HG03575 (cell line): Measurements from ENCODE around the gene GPR173.

Experiments
- ATAC-seq: cut with Tn5 transposase; IDR thresholded peaks from one replicate; pipeline ENCODE4 v1.9.1; 2021; ENCODE audit not compliant: unreplicated experiment, insufficient number of reproducible peaks, low FRiP score; ENCODE audit errors: extremely low read depth

Gene GPR173

DNA sequence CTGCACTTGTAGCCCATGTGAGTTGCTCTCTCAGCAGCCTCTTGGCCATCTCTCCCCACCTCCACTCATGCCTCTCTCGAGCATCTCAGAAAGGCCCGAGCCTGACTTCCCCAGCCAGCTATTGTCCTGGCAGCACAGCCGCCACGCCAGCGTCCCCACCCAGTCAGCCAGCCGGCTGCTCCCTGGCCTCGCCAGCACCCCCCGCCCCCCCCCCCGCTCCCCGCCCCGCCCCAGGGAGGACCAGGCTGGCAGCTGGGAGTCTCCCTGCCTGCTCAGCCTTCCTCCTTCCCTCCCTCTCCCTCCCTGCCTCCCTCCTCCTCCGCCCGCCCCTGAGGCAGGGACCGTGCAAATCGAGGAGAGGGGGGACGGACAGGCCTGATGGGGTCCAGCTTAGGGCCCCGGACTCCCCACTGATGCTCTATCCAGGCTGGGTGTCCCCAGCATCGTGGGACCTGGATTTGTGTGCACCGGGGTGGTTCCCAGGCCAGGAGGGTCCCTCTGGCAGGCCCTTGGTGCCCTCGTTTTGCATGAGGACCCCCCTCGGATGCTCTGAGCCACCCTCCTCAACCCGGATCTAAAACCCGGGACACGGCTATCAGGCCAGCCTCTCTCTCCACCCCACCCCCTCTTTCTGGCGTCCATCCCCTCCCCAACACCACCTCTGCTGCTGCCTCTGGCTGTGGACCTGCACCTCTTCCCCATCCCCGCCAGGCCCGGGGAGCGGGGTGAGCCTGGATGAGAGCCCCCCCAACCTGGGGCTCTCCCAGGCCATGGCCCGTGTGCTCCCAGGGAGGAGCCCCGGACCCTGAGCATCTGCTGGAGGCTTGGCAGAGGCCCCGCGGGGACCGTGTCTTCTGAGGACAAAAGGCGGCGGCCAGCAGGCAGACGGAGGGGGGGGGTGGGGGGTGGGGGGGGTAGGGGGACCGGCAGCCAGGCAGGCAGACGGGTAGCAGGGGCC is at the start of gene GPR173:
GPR173 (plus strand) TSS at position 621 of the 958 bp plus-strand sequence. CDS start 27,833 bp downstream, outside the sequence.
- ATAC-seq: no peak

GRCh38 chrX:53000447-53001135 is 48.0 kb upstream of the GPR173 start:
- ATAC-seq: no peak

DNA sequence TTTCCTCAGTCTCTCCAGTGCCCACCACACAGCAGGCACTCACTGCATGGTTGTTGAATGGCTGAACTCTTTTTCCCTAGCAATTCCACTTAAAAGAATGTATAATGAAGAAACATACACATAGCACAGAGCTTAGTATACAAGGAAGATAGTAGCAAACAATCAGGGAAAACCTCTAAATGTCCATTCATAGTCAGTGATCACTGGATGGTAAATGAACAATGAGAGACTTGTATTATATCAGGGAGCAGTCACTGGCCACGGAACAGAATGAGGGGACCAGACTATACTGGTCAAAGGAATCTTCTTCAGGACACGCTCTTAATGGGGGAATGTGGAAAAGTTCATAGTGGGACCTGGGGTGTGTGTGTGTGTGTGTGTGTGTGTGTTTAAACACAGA is 46.6 kb upstream of the GPR173 start:
- ATAC-seq: no peak

- ATAC-seq: no peak
These were observed 45.5 kb upstream of the GPR173 start for GRCh38 chrX:53003111-53003510.

GRCh38 chrX:53004038-53004437 is 44.6 kb upstream of the GPR173 start:
- no peak for ATAC-seq

DNA sequence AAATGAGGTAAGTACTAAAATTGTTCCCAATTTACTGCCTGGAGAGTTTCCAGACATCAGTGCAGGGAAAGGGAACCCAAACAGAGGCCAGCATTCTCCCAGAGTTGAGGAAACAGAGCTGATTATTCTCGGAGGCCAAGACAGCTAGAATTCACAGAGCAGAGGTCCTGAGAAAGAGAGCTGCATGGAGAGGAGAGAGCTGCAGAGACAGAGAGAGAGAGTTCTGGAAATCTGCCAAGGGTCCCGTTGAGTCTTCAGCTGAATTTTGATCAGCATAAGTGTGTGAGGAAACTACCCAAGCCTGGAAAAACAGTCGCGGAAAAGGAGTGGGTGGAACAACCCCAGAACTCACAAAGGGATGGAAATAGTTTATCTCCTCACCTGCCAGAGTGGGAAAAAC is 43.8 kb upstream of the GPR173 start:
- ATAC-seq: no peak

GRCh38 chrX:53005327-53005726 is 43.3 kb upstream of the GPR173 start:
- ATAC-seq: no peak

DNA sequence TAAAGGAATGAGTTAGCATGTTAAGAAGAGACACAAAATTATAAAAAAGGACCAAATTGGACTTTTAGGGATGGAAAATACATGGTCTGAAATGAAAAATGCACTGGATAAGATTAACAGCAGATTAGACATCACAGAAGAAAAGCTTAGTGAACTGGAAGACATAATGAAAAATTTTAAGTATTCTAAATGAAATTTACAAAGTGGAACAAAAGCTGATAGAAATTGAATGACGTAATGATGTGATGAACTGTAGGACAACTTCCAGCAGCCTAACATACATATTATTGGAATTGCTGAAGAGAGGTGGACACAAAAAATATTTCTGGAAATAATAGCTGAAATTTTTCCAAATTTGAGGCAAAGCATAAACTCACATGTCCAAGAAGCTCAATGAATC is 39.6 kb upstream of the GPR173 start:
- no peak for ATAC-seq

DNA sequence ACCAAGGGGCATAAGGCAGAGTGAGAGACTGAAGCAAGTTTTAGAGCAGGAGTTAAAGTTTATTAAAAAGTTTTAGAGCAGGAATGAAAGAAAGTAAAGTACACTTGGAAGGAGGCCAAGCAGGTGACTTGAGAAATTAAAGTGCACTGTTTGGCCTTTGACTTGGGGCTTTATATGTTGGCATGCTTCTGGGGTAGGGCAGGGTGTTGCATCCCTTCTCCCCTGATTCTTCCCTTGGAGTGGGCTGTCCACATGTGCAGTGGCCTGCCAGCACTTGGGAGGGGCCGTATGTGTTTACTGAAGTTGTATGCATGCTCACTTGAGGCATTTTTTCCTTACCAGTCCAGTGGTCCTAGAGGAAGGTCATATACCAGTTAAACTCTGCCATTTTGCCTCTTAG is 35.3 kb upstream of the GPR173 start:
- ATAC-seq: no peak

- no peak for ATAC-seq
These were observed 30.0 kb upstream of the GPR173 start for GRCh38 chrX:53018627-53019026.

DNA sequence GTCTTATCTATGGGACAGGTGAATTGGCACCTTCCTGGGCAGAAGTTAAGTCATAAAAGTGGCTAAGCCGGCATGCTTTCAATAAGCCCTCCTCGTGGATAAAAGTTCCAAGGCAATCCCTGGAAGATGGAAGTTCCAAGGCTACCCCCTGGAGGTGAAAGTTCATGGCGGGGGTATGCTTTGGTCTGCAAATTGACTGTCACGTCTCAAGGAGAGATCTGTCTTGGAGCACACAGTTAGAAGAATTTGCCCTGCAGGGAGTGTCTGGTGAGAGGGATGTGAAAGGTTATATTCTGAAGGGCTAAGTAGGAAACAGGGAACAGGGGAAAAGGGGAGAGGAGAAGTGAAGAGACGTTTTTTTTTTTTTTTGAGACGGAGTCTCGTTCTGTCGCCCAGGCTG is 26.2 kb upstream of the GPR173 start:
- no peak for ATAC-seq

DNA sequence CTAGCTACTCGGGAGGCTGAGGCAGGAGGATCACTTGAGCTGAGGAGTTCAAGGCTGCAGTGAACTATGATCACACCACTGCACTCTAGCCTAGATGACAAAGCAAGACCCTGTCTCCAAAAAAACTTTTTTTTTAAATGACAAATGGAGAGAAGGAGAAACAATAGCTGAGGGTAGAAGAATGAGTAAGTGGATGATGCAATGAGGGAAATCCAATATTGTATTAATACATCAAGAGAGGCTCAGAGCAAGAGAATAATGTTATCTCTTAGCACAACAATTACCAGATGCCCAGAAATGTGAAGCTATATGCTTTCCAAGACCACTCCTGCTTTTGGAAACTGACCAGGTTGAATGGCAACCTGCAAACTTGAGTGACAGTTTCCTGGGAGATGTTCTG is 19.9 kb upstream of the GPR173 start:
- no peak for ATAC-seq

GRCh38 chrX:53031380-53031779 is 17.2 kb upstream of the GPR173 start:
- no peak for ATAC-seq

DNA sequence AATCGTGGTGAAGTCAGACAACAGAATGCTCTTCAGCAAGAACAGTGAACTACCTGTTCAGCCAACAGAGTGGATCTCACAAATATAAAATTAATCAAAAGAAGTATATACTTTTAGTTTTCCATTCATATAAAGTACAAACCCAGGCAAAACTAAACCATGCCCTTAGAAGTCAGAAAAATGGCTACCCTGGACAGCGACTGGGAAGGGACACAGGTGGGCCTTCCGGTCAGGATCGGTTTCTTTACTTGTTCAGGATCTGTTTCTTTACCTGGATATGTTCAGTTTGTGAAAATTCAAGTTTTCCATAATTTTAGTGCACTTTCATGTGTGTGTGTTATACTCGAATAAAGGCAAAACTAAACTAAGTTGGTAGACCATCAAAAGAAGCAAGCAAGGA is 12.4 kb upstream of the GPR173 start:
- ATAC-seq: no peak

DNA sequence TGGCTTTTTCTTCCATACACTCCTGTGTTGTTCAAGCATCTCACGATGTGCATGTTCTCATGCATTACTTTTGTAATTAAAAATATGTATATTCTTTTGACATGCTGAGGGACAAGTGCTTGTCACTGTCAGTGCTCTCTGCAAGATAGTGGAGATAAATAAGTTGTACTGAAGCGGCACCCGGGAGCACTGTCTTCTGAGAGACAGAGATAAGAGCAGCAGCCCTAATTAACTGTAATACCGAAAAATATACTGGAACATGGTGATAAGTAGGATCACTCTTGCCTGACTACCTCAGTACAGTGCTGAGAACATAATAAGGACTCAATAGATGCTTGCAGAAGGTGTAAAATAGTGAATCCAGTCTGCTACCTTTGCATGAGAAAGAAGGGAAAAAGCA is 9.4 kb upstream of the GPR173 start:
- no peak for ATAC-seq

GRCh38 chrX:53044995-53045394 is 3.6 kb upstream of the GPR173 start:
- ATAC-seq: no peak

GRCh38 chrX:53047228-53047627 is 1.4 kb upstream of the GPR173 start:
- ATAC-seq: no peak

- ATAC-seq: no peak
These were observed 533 bp downstream of the GPR173 start for GRCh38 chrX:53049127-53049517.

DNA sequence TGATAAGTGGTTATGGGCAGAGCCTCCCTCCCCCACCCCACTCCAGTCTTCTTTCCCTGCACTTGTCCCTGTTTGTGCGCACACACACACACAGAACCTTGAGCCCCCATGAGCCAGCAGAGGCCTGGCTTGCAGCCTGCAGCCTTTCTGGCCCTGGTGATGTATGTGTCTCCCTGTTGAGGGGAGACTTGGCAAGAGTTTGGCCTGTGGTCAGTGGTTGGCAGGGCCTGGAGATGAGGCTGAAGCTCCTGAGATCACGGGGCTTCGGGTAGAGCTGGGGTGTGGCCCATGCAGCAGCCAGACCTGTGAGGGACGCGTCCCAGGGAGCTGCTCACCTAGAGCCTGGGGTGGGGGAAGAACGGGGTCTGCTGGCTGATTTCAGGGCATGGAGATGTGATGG is 2.3 kb downstream of the GPR173 start:
- no peak for ATAC-seq

GRCh38 chrX:53055244-53055849 is 6.8 kb downstream of the GPR173 start:
- no peak for ATAC-seq
